Sigmoid colon (tissue), 4 donors: ENCODE data around the gene PRKG1.

Experiments
- CTCF ChIP-seq, 4 experiments: fragments of 450-650 bp in 3 of 4; fragments of 200-600 bp in 1 of 4; IDR thresholded peaks; one replicate each; pipeline ENCODE4 v1.5.1; 2016 to 2019; ENCODE audit warnings: antibody characterized with exemption in 4 of 4, mild to moderate bottlenecking in 3 of 4, moderate library complexity in 2 of 4
- EP300 ChIP-seq, 4 donors: sonication (generic); formaldehyde crosslinking; IDR thresholded peaks; one replicate each; pipeline ENCODE4 v1.6.1; 2017; ENCODE audit warnings: antibody characterized with exemption in 4 of 4
- POLR2A ChIP-seq, 2 donors: fragments of 450-650 bp; IDR thresholded peaks; one replicate each; pipeline ENCODE4 v1.6.1; 2016; ENCODE audit warnings: antibody characterized with exemption in 2 of 2, mild to moderate bottlenecking in 2 of 2, moderate library complexity in 2 of 2

GRCh38 chr10:51082857-51083256 lies 8.6 kb downstream of the PRKG1 start:
- TF ChIP-seq CTCF (IDR thresholded peaks at IDR 0.05) (no peak), EP300 (IDR thresholded peaks at IDR 0.05) (no peak), POLR2A (IDR thresholded peaks at IDR 0.05) (no peak)
